Mesendoderm (in vitro differentiated cells): ENCODE measurements around the gene RBMS1.

Source experiments
- DNase-seq: peaks from one replicate; pipeline ENCODE4 v3.0.0; 2013
- H2AK5ac ChIP-seq: 2 replicates; pipeline ENCODE4 v1.6.1; 2013; ENCODE audit warnings: low read length, inconsistent platforms
- H2BK120ac ChIP-seq: 2 replicates; pipeline ENCODE4 v1.6.1; 2013; ENCODE audit warnings: low read depth, mild to moderate bottlenecking, low read length, moderate library complexity, mixed read lengths
- H2BK15ac ChIP-seq: replicated peaks from 2 replicates; pipeline ENCODE4 v1.6.1; 2013; ENCODE audit warnings: low read depth, mild to moderate bottlenecking, moderate library complexity
- H2BK5ac ChIP-seq: 2 replicates; pipeline ENCODE4 v1.6.1; 2013; ENCODE audit warnings: low read length, inconsistent platforms
- H3K18ac ChIP-seq: 2 replicates; pipeline ENCODE4 v1.6.1; 2013; ENCODE audit warnings: mild to moderate bottlenecking, low read length, mixed read lengths
- H3K23ac ChIP-seq: one replicate; pipeline ENCODE4 v1.6.1; 2013; ENCODE audit warnings: low read length
- H3K27ac ChIP-seq: 2 replicates; pipeline ENCODE4 v1.5.1; 2013; ENCODE audit warnings: low read depth, mild to moderate bottlenecking, inconsistent platforms, low read length, moderate library complexity
- H3K27me3 ChIP-seq: 2 replicates; pipeline ENCODE4 v1.6.1; 2013; ENCODE audit warnings: low read length, control low read depth, mild to moderate bottlenecking, inconsistent platforms; ENCODE audit not compliant: insufficient read depth, poor library complexity
- H3K36me3 ChIP-seq: 2 replicates; pipeline ENCODE4 v1.6.1; 2013; ENCODE audit warnings: low read length, inconsistent platforms; ENCODE audit not compliant: control insufficient read depth, insufficient read depth
- H3K4ac ChIP-seq: one replicate; pipeline ENCODE4 v1.6.1; 2013; ENCODE audit warnings: low read depth, mild to moderate bottlenecking, low read length, moderate library complexity
- H3K4me1 ChIP-seq: 2 replicates; pipeline ENCODE4 v1.6.1; 2013; ENCODE audit warnings: low read depth, low read length, inconsistent platforms; ENCODE audit not compliant: control insufficient read depth
- H3K4me2 ChIP-seq: 2 replicates; pipeline ENCODE4 v1.6.1; 2013; ENCODE audit warnings: low read length
- H3K4me3 ChIP-seq: 2 replicates; pipeline ENCODE4 v1.5.1; 2013; ENCODE audit warnings: mild to moderate bottlenecking, low read length
- H3K56ac ChIP-seq: one replicate; pipeline ENCODE4 v1.6.1; 2013; ENCODE audit warnings: low read length
- H3K79me1 ChIP-seq: 2 replicates; pipeline ENCODE4 v1.6.1; 2013; ENCODE audit warnings: low read length, inconsistent platforms
- H3K79me2 ChIP-seq: 2 replicates; pipeline ENCODE4 v1.6.1; 2013; ENCODE audit warnings: mild to moderate bottlenecking, low read length; ENCODE audit not compliant: control insufficient read depth, insufficient read depth
- H3K9ac ChIP-seq: 2 replicates; pipeline ENCODE4 v1.6.1; 2013; ENCODE audit warnings: low read length, inconsistent platforms
- H4K5ac ChIP-seq: one replicate; pipeline ENCODE4 v1.6.1; 2013; ENCODE audit warnings: low read length
- H4K8ac ChIP-seq: one replicate; pipeline ENCODE4 v1.6.1; 2013; ENCODE audit warnings: low read depth, mild to moderate bottlenecking, control low read depth, low read length, moderate library complexity
- WGBS: extraction: QIAGEN DNeasy Blood & Tissue Kit; methylation state at CpG from one replicate; pipeline ENCODE4 v1.1.7; 2013; ENCODE audit warnings: low lambda C conversion rate, missing lambda C conversion rate; ENCODE audit not compliant: insufficient coverage; ENCODE audit errors: extremely low coverage; 5-methylcytosine and 5-hydroxymethylcytosine counted together

The RBMS1 gene

DNA sequence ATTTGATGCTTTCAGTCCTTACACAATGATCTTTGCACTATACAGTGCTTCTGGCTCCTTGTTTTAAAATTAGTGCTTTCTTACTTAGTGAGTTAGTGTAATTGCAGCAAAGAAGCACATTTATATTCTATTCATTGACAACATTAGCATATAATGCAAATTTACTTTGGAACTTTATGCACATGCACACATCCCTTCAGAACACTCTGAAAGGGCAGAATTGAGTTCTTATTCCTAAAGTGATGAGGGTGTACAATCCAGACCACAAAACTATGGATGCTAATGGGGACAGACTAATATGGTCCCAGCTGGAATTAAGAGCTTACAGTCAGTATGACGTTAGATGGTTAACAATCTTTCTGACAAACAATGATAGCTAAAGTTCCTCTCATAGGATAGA is 127.1 kb downstream of the RBMS1 start:
- Histone ChIP-seq H3K27me3 (no peaks in the 10 kb centered on the region), H2BK120ac (no peak overlapping the region), H3K36me3 (no peaks in the 10 kb centered on the region), H4K8ac (no peak overlapping the region), H2BK15ac (no peak overlapping the region), H3K4ac (no peak overlapping the region), H3K4me1 (peaks cover 8% of the 10 kb centered on the region), H3K4me2 (no peak overlapping the region), H3K56ac (no peak overlapping the region), H3K9ac (no peak overlapping the region), H3K27ac (no peak overlapping the region), H3K23ac (no peak overlapping the region), H2BK5ac (no peak overlapping the region), H3K18ac (no peak overlapping the region), H3K79me2 (peaks cover 38% of the 10 kb centered on the region), H2AK5ac (no peak overlapping the region), H3K4me3 (no peak overlapping the region), H3K79me1 (peaks cover 17% of the 10 kb centered on the region), H4K5ac (no peak overlapping the region)
- WGBS = no CpG with 5 or more reads among the region's 1 CpG
- no peak for DNase-seq

DNA sequence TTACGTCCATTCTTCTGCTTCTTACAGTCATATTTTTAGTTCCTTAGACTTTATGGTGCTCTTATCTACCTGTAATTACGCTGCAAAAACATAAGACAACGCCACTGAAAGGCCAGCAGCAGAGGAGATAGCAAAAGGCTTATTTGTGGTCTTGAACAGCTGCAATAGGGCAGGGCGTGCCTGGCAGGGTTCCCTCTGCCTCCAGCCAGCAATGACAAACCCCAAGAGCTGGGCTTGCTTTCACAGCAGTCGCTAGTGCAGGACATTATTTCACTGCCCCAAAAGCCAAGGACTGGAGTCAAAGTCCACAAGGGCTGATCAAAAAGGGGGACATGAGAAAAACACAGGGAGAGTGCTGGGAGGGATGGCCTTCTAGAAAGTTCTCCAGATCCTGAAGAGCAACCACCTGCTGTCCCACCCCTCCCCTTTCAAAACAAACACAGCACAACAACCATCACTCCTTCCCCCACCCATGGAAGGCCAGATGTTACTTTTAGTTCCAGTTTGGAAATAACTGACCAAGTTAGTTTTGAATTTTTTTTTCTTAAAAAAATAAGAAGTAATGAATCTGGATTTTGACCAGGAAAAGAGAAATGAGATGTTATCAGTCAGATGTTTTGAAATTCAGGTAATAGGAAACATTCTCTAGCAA is 127.8 kb downstream of the RBMS1 start:
- Histone ChIP-seq H2BK15ac (no peak overlapping the region), H3K36me3 (no peaks in the 10 kb centered on the region), H3K4me1 (peaks cover 4% of the 10 kb centered on the region), H3K23ac (no peak overlapping the region), H3K18ac (no peak overlapping the region), H2AK5ac (no peak overlapping the region), H3K4me2 (no peak overlapping the region), H3K79me2 (peaks cover 36% of the 10 kb centered on the region), H3K4ac (no peak overlapping the region), H3K79me1 (peaks cover 19% of the 10 kb centered on the region), H3K27ac (no peak overlapping the region), H4K5ac (no peak overlapping the region), H3K27me3 (no peaks in the 10 kb centered on the region), H3K56ac (no peak overlapping the region), H2BK120ac (no peak overlapping the region), H3K4me3 (no peak overlapping the region), H4K8ac (no peak overlapping the region), H2BK5ac (no peak overlapping the region), H3K9ac (no peak overlapping the region)
- no CpG with 5 or more reads among the region's 5 CpGs for WGBS
- DNase-seq = no peak

DNA sequence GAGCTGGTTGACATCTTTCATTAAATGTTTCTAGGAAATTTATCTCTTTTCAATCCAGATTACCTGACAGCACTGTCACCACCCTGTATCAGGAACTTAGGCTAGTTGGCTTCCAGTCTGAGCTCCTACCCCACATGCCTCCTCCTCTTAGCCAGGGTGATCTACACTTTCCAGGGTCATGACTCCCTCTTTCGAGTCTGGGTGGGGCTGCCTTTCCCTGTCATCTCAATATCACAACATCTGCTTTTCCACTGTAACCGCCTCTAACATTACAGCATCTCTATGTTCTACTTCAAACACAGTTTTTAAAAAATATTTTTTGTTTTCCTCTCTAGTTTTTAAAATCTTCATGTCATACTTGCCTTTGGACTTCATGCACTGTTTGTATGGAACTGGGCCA is 129.2 kb downstream of the RBMS1 start:
- no peak overlapping the region for H3K4me3 ChIP-seq
- H4K5ac ChIP-seq = no peak overlapping the region
- H3K9ac ChIP-seq = no peak overlapping the region
- no peaks in the 10 kb centered on the region for H3K27me3 ChIP-seq
- WGBS = no CpG with 5 or more reads among the region's 2 CpGs
- H4K8ac ChIP-seq = no peak overlapping the region
- H2BK15ac ChIP-seq = no peak overlapping the region
- no peak overlapping the region for H2BK5ac ChIP-seq
- no peak overlapping the region for H3K4me2 ChIP-seq
- H2AK5ac ChIP-seq = no peak overlapping the region
- peaks cover 29% of the 10 kb centered on the region for H3K79me2 ChIP-seq
- no peak overlapping the region for H3K4ac ChIP-seq
- peaks cover 5% of the 10 kb centered on the region for H3K4me1 ChIP-seq
- H3K18ac ChIP-seq = no peak overlapping the region
- H2BK120ac ChIP-seq = no peak overlapping the region
- no peak overlapping the region for H3K27ac ChIP-seq
- H3K79me1 ChIP-seq = peaks cover 21% of the 10 kb centered on the region
- no peak overlapping the region for H3K56ac ChIP-seq
- H3K23ac ChIP-seq = no peak overlapping the region
- DNase-seq = no peak
- H3K36me3 ChIP-seq = no peaks in the 10 kb centered on the region

DNA sequence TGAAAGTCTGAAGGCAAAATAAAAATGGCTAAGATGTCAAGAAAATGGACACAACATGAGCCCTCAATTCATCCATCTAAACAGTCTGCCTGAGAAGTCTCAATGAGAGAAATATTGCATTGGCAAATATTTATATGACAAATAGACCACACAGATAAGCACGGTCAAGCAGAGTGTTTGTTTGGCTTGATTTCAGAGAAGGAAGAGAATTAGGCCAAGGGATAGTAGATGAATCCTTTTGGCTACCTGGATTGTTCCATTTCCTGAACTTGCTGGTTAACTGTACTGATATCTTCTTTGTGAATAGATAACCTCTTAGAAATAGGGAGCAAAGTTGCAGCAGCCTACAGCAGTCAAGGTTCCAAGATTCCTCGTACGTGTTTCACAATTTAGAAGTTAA is 129.6 kb downstream of the RBMS1 start:
- no peak overlapping the region for H2BK120ac ChIP-seq
- no peak overlapping the region for H3K9ac ChIP-seq
- no CpG with 5 or more reads among the region's 3 CpGs for WGBS
- H3K79me2 ChIP-seq = peaks cover 25% of the 10 kb centered on the region
- no peak overlapping the region for H3K18ac ChIP-seq
- no peaks in the 10 kb centered on the region for H3K36me3 ChIP-seq
- no peak overlapping the region for H2AK5ac ChIP-seq
- no peak for DNase-seq
- no peak overlapping the region for H3K56ac ChIP-seq
- H4K5ac ChIP-seq = no peak overlapping the region
- H2BK5ac ChIP-seq = no peak overlapping the region
- H3K4me1 ChIP-seq = peaks cover 3% of the 10 kb centered on the region
- H3K27me3 ChIP-seq = no peaks in the 10 kb centered on the region
- H3K4ac ChIP-seq = no peak overlapping the region
- no peak overlapping the region for H2BK15ac ChIP-seq
- H3K4me2 ChIP-seq = no peak overlapping the region
- H4K8ac ChIP-seq = no peak overlapping the region
- H3K23ac ChIP-seq = no peak overlapping the region
- no peak overlapping the region for H3K4me3 ChIP-seq
- H3K27ac ChIP-seq = no peak overlapping the region
- H3K79me1 ChIP-seq = peaks cover 17% of the 10 kb centered on the region

DNA sequence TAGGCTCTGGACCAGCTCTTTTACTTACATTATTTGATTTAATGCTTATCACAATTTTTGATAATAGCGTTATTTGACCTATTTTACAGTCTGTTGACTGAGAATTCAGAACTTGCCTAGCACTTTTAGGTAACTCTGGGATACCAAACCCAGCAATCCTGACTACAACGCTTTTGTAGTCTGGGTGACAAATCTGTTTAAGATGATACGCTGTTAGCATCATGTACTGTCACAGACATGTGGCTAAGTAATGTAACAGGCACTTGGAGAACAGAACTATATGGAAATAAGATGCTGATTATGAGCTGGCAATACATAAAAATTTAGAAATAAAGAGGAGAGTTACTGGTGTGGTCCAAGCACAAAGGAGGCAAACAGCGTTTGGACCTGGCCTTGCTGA is 130.6 kb downstream of the RBMS1 start:
- Histone ChIP-seq H3K23ac (no peak overlapping the region), H4K5ac (no peak overlapping the region), H3K4ac (no peak overlapping the region), H4K8ac (no peak overlapping the region), H2BK15ac (no peak overlapping the region), H3K4me2 (no peak overlapping the region), H3K27ac (no peak overlapping the region), H3K79me1 (peaks cover 18% of the 10 kb centered on the region), H3K36me3 (no peaks in the 10 kb centered on the region), H3K56ac (no peak overlapping the region), H3K4me3 (no peak overlapping the region), H3K4me1 (peaks cover 3% of the 10 kb centered on the region), H3K79me2 (peaks cover 19% of the 10 kb centered on the region), H3K27me3 (no peaks in the 10 kb centered on the region), H3K9ac (no peak overlapping the region), H3K18ac (no peak overlapping the region), H2BK5ac (no peak overlapping the region), H2BK120ac (no peak overlapping the region), H2AK5ac (no peak overlapping the region)
- no CpG with 5 or more reads among the region's 4 CpGs for WGBS
- DNase-seq = no peak

DNA sequence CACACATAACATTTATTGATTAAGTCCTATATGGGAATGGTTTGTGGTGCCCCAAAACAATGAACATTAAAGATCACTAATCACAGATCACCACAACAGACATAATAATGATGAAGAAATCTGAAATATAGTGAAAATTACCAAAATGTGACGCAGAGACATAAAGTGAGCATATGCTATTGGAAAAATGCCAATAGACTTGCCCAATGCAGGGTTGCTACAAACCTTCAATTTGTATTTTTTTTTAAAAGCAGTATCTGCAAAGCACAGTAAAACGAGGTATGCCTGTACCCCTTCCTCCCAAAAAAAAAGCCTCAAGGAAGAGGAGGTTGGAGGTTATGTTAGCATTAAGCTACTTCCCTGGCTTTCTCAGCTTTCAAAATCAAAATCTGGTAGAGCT is 131.1 kb downstream of the RBMS1 start:
- no peak overlapping the region for H2BK15ac ChIP-seq
- no peak overlapping the region for H4K8ac ChIP-seq
- no peak overlapping the region for H2AK5ac ChIP-seq
- H3K4me2 ChIP-seq = no peak overlapping the region
- no CpG with 5 or more reads among the region's 2 CpGs for WGBS
- no peak overlapping the region for H3K4ac ChIP-seq
- no peak overlapping the region for H3K56ac ChIP-seq
- no peak overlapping the region for H3K4me3 ChIP-seq
- H3K4me1 ChIP-seq = peaks cover 3% of the 10 kb centered on the region
- no peaks in the 10 kb centered on the region for H3K27me3 ChIP-seq
- no peak overlapping the region for H3K23ac ChIP-seq
- H3K79me2 ChIP-seq = peaks cover 19% of the 10 kb centered on the region
- H3K79me1 ChIP-seq = peaks cover 21% of the 10 kb centered on the region
- H2BK120ac ChIP-seq = no peak overlapping the region
- H2BK5ac ChIP-seq = no peak overlapping the region
- no peak overlapping the region for H3K27ac ChIP-seq
- DNase-seq = no peak
- H4K5ac ChIP-seq = no peak overlapping the region
- H3K36me3 ChIP-seq = no peaks in the 10 kb centered on the region
- no peak overlapping the region for H3K9ac ChIP-seq
- H3K18ac ChIP-seq = no peak overlapping the region
